UCSD-AML1 (cell line): Measurements from ENCODE around the gene DNAI4.

Experiments used
- DNase-seq: peaks from one replicate; lab custom pipeline; 2025; ENCODE audit not compliant: unreplicated experiment; lab: John Stamatoyannopoulos, UW

DNAI4 gene

GRCh38 chr1:66768965-66769364, 155.7 kb downstream of the DNAI4 start:
- no peak for DNase-seq

GRCh38 chr1:66767626-66768025, 157.0 kb downstream of the DNAI4 start:
- DNase-seq: no peak

GRCh38 chr1:66764994-66765578, 159.6 kb downstream of the DNAI4 start:
- no peak for DNase-seq
